Gastroesophageal sphincter (tissue), 4 donors: ENCODE results near the gene LDHAL6B. TPM values are rescaled to one million over a fixed set of nuclear protein-coding genes. Genes with fewer than 3 reads are reported as not detected.
A peak's percentile ranks its signal among the peaks of the same experiment; 100 is the strongest.

ENCODE experiments used
- ATAC-seq: fragments of 150-250 bp; one replicate; pipeline ENCODE4 v1.9.1; 2016; ENCODE audit warnings: mild to moderate bottlenecking, moderate library complexity
- H3K27ac ChIP-seq, 4 donors: fragments of 200-600 bp; sonication (generic) in 3 of 4; 1 replicate in 3 of 4; 2 replicates in 1 of 4; pipeline ENCODE4 v1.5.1; 2016 to 2019
- H3K27me3 ChIP-seq: fragments of 200-600 bp; sonication (generic); one replicate; pipeline ENCODE4 v1.5.1; 2019
- H3K36me3 ChIP-seq, 2 donors: fragments of 200-600 bp; sonication (generic); one replicate each; pipeline ENCODE4 v1.5.1; 2019; ENCODE audit warnings: control low read depth in 1 of 2
- H3K4me1 ChIP-seq, 3 donors: fragments of 200-600 bp; sonication (generic); 1 replicate in 2 of 3; 2 replicates in 1 of 3; pipeline ENCODE4 v1.5.1; 2016 to 2019; ENCODE audit warnings: control low read depth in 2 of 3
- H3K4me3 ChIP-seq, 2 donors: fragments of 200-600 bp; sonication (generic); one replicate each; pipeline ENCODE4 v1.5.1; 2019; ENCODE audit warnings: mild to moderate bottlenecking in 1 of 2, moderate library complexity in 1 of 2
- H3K9me3 ChIP-seq, 3 donors: fragments of 200-600 bp; sonication (generic); one replicate each; pipeline ENCODE4 v1.5.1; 2017 to 2019; ENCODE audit warnings: control low read depth in 2 of 3
- EP300 ChIP-seq: sonication (generic); formaldehyde crosslinking; IDR thresholded peaks from one replicate; pipeline ENCODE4 v1.6.1; 2017; ENCODE audit warnings: antibody characterized with exemption, mild to moderate bottlenecking
- POLR2A ChIP-seq, 2 donors: fragments of 450-650 bp; IDR thresholded peaks; one replicate each; pipeline ENCODE4 v1.6.1; 2017; ENCODE audit warnings: antibody characterized with exemption in 2 of 2, mild to moderate bottlenecking in 2 of 2, moderate library complexity in 1 of 2
- POLR2AphosphoS5 ChIP-seq: sonication (generic); formaldehyde crosslinking; IDR thresholded peaks from one replicate; pipeline ENCODE4 v1.6.1; 2017; ENCODE audit warnings: antibody characterized with exemption
- WGBS, 2 donors: methylation state at CpG; one replicate each; pipeline ENCODE4 v1.1.5; 2018; ENCODE audit warnings: low coverage in 1 of 2; 5-methylcytosine and 5-hydroxymethylcytosine counted together
- total RNA-seq, 4 donors: library from RNA; depleted of rRNA; stranded (reverse); fragments of >200 nt; gene quantifications; one replicate each; pipeline ENCODE4 v1.1.0, GENCODE V29; 2016
- TF ChIP-seq, protein P1 (sequence below), 4 experiments: fragments of 200-600 bp in 2 of 4; fragments of 450-650 bp in 2 of 4; sonication (generic) in 1 of 4; IDR thresholded peaks; one replicate each; pipeline ENCODE4 v1.5.1; 2017 to 2019; ENCODE audit warnings: antibody characterized with exemption in 4 of 4, mild to moderate bottlenecking in 2 of 4, moderate library complexity in 2 of 4

The LDHAL6B gene
- total RNA-seq, 4 donors from 2014 or later = 0.54 TPM; not detected in 3

DNA sequence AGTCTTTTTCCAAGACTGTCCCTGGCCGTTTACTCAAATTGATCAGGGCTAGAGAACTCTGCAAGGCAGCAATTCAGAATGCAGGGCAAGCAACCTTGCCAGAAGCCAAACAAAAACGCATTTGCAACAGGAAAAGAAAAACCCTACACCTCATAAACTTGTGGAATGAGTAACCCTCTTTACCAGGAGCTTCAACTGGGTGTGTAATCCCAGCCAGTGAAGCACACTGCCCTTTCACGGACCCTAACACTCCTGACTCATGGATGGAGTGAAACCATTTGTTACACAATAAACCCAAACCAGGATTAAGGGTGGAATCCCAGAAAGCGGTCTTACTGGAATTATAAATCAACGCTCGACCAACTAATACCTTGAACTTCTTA is 14.8 kb upstream of the LDHAL6B start:
- no peak overlapping the region for H3K4me3 ChIP-seq
- WGBS, 2 donors = 67 to 88% methylated on average over 4 to 5 of the region's 6 CpGs
- peaks cover 0 to 12% (median 0%) of the 10 kb centered on the region in 3 donors for H3K4me1 ChIP-seq
- no peak for ATAC-seq
- no peaks in the 10 kb centered on the region for H3K27me3 ChIP-seq
- peaks cover 0 to 78% of the 10 kb centered on the region in 2 donors for H3K36me3 ChIP-seq
- no peak overlapping the region for H3K27ac ChIP-seq
- peaks cover 0 to 7% (median 0%) of the 10 kb centered on the region in 3 donors for H3K9me3 ChIP-seq
- TF ChIP-seq EP300 = no peak
- TF ChIP-seq POLR2AphosphoS5 = peak; percentile 29

DNA sequence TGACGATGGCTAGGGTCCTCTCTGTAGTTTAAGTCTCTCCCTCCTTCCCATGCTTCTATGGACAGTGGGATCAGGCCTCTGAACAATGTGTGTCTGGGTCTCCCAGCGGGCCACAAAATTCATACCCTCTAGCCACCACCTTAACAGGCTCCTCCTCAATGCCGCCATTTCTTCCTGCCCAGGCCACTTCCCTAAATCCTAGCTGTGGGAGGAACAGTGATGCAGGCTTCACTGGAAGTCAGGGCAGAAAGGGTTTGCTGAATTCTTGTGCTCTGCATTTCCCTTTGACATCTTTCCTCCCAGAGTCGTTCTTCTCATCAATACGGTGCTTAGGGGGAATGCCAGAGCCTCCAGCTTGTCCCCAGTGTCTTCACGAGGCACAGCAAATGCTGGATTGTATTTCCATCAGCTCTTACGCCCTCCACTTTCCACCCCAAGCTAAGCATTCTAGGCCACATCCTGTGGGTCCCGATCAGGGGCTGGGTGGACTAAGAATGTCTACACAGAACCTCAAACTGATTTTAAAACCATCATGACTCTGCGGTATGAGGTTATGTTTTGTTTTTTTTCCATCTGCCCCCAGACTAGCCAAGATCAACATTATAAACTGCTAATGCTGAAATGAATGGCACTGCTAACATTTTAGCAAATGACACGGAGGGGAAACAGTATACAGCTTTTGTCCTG is 11.9 kb upstream of the LDHAL6B start:
- Histone ChIP-seq H3K4me1 (peaks cover 0 to 12% (median 0%) of the 10 kb centered on the region in 3 donors), H3K4me3 (no peak overlapping the region), H3K9me3 (no peaks in the 10 kb centered on the region), H3K27me3 (no peaks in the 10 kb centered on the region), H3K27ac (no peak overlapping the region), H3K36me3 (peaks cover 0 to 73% of the 10 kb centered on the region in 2 donors)
- ATAC-seq = no peak
- TF ChIP-seq EP300 = no peak
- TF ChIP-seq, protein P1, sequence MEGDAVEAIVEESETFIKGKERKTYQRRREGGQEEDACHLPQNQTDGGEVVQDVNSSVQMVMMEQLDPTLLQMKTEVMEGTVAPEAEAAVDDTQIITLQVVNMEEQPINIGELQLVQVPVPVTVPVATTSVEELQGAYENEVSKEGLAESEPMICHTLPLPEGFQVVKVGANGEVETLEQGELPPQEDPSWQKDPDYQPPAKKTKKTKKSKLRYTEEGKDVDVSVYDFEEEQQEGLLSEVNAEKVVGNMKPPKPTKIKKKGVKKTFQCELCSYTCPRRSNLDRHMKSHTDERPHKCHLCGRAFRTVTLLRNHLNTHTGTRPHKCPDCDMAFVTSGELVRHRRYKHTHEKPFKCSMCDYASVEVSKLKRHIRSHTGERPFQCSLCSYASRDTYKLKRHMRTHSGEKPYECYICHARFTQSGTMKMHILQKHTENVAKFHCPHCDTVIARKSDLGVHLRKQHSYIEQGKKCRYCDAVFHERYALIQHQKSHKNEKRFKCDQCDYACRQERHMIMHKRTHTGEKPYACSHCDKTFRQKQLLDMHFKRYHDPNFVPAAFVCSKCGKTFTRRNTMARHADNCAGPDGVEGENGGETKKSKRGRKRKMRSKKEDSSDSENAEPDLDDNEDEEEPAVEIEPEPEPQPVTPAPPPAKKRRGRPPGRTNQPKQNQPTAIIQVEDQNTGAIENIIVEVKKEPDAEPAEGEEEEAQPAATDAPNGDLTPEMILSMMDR (IDR thresholded peaks at IDR 0.05) = no peak
- no peak for TF ChIP-seq POLR2A (IDR thresholded peaks at IDR 0.05)
- TF ChIP-seq POLR2AphosphoS5 = no peak
- 89 to 90% methylated on average over 6 to 8 of the region's 10 CpGs for WGBS, 2 donors

DNA sequence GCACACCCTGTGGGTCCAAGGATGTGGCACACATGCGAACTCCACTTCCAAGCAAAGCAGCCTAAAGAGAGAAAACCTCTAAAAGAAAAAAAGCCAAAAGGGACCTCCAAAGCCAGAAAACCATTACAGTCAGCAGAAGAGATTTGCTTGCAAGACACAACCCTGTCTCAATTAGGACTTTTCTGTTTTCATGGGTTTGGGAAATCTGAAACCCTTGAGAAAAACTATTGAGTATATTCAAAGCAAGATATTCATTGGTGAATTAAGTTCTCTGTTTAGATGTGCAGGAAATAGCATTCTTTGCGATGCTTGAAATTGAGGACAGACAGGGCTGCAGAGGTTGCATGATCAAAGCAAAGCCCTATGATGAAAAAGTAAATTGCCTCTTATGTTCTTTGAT is 10.2 kb upstream of the LDHAL6B start:
- H3K9me3 ChIP-seq = no peaks in the 10 kb centered on the region
- TF ChIP-seq POLR2A (IDR thresholded peaks at IDR 0.05) (no peak), EP300 (no peak), POLR2AphosphoS5 (no peak)
- TF ChIP-seq, protein P1 (IDR thresholded peaks at IDR 0.05) = no peak
- H3K27ac ChIP-seq = no peak overlapping the region
- H3K36me3 ChIP-seq = peaks cover 0 to 76% of the 10 kb centered on the region in 2 donors
- no peak overlapping the region for H3K4me3 ChIP-seq
- peaks cover 0 to 10% (median 0%) of the 10 kb centered on the region in 3 donors for H3K4me1 ChIP-seq
- no peaks in the 10 kb centered on the region for H3K27me3 ChIP-seq
- ATAC-seq = no peak
- 96 to 100% methylated on average over 1 to 2 of the region's 2 CpGs for WGBS, 2 donors

DNA sequence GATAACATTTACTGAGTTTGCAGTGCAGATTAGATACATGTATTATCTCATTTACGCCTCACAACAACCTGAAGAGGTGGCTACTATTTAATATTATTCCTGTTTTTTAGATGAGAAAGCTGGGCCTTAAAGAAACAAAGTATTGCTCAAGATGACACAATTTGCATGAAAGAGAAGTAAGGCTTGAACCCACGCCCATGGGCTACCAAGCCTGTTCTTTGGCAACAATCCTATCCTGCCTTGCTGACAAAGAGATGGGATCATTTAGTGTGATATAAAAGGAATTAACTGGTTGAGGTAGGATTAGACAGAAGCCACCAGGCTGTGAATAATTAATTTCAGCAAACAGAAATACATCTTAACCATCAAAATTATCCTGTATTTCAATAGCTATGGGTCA is 9.2 kb upstream of the LDHAL6B start:
- Histone ChIP-seq H3K27me3 (no peaks in the 10 kb centered on the region), H3K4me3 (no peak overlapping the region), H3K4me1 (no peaks in the 10 kb centered on the region), H3K9me3 (no peaks in the 10 kb centered on the region), H3K27ac (no peak overlapping the region), H3K36me3 (peaks cover 0 to 84% of the 10 kb centered on the region in 2 donors)
- no peak for TF ChIP-seq POLR2AphosphoS5
- WGBS, 2 donors = 83% methylated on average over 2 of the region's 2 CpGs
- ATAC-seq = no peak

DNA sequence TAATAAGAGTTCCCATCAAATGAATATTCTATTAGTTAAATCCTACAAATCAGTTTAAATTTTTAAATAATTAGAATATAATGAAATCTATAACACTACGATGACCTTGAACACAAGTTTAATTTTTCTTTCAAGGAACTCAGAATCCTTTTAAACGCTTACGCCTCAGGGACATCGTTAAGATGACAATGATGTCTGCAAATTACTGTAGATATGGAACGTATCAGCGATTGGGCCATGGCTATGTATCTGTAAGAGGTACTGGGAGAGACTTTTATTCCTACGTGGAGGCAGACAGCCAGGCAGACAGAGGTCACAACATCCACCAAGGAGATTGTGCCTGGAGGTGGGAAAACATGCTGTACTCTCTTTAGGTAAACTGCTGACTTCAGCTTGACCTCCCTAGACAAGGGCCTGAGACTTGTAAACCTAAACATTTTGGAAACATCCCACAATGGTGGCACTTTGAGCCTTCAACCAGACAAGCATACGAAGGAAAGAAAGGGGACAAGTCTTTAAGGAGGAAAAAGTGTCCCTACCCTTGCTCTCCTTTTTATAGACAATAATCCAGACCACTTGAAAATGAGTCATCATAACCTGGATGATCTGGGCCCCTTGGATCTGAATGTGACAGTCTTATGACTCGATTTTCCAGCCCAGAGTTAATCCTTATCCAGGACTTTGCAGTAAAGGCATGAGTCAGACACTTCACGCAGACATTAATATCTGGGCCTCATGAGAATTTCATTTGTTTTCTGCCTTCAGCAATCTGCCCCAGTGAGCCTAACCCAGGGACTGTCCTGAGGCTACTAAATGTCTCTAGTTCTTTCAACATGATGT is 6.8 kb upstream of the LDHAL6B start:
- 71 to 75% methylated on average over 10 of the region's 10 CpGs for WGBS, 2 donors
- ATAC-seq = peak; percentile 57
- Histone ChIP-seq H3K36me3 (peaks cover 0 to 83% of the 10 kb centered on the region in 2 donors), H3K27ac (no peak overlapping the region), H3K4me1 (no peaks in the 10 kb centered on the region), H3K4me3 (no peak overlapping the region), H3K27me3 (no peaks in the 10 kb centered on the region), H3K9me3 (no peaks in the 10 kb centered on the region)
- TF ChIP-seq POLR2AphosphoS5 (peak; percentile 25), POLR2A (IDR thresholded peaks at IDR 0.05) (no peak), EP300 (no peak)
- TF ChIP-seq, protein P1 (IDR thresholded peaks at IDR 0.05) = no peak
